GM18499 (cell line): Measurements from ENCODE around the gene KIAA1614.

Experiments used
- ATAC-seq: cut with Tn5 transposase; IDR thresholded peaks from one replicate; pipeline ENCODE4 v1.9.1; 2021; ENCODE audit warnings: moderate number of reproducible peaks; ENCODE audit not compliant: insufficient read depth, unreplicated experiment

The KIAA1614 gene

DNA sequence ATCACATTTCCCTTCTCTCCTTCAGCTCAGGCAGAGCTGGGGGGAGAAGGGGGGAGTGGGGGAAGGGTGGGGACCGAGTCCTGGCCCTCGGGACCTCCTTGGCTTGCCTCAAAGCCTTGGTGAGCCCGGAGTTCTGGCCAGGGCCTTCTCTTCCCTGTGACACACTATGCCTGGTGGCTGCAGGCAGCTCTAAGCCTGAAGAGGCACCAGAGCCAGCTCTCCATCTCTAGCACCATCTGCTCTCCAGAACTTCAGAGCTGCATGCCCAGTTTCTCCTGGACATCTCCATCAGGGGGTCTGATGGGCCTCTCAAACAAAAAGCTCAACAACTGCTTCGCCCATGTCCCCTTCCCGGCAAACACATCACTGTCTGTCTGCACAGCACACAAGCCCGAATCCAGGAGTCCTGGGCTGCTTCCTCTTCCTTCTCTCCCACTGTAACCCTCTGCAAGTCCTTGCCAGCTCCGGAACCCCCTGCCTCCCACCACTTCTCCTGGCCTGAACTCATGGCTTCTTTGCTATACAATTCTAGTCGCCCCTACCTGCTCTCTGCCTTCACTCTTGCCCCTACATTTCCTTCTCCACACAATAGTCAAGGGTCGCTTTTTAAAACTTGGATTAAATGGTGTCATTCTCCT is 26.5 kb downstream of the KIAA1614 start:
- ATAC-seq: no peak

DNA sequence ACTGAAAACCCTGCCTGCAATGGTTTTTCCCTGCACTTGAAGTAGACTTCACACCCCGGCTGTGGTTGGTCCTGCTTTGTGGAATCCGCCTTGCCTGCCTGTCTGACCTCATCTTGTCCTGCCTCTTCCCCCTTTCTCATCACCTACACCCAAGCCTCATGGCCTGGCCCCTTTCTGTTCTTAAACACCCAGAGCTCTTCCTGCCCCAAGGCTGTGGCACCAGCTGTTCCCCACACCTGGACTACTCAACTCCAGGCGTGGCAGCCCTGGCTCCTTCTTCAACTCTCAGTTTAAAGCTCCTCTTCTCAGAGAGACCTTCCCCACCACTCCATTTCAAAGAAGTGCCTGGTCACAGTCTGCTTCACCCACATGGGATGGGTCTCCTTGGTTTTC is 27.0 kb downstream of the KIAA1614 start:
- ATAC-seq: no peak

DNA sequence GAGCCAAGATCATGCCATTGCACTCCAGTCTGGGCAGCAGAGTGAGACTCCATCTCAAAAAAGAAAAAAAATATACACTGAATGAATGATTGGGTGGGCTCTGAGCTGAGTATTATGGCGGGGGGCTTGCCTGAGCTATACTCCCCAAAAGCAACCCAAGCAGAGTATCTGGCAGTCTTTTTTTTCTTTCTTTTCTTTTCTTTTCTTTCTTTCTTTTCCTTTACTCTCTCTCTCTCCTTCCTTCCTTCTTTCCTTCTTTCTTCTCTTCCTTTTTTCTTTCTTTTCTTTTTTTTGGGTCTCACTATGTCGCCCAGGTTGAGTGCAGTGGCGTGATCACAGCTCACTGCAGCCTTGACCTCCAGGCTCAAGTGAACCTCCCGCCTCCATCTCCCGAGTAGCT is 27.7 kb downstream of the KIAA1614 start:
- ATAC-seq: no peak

DNA sequence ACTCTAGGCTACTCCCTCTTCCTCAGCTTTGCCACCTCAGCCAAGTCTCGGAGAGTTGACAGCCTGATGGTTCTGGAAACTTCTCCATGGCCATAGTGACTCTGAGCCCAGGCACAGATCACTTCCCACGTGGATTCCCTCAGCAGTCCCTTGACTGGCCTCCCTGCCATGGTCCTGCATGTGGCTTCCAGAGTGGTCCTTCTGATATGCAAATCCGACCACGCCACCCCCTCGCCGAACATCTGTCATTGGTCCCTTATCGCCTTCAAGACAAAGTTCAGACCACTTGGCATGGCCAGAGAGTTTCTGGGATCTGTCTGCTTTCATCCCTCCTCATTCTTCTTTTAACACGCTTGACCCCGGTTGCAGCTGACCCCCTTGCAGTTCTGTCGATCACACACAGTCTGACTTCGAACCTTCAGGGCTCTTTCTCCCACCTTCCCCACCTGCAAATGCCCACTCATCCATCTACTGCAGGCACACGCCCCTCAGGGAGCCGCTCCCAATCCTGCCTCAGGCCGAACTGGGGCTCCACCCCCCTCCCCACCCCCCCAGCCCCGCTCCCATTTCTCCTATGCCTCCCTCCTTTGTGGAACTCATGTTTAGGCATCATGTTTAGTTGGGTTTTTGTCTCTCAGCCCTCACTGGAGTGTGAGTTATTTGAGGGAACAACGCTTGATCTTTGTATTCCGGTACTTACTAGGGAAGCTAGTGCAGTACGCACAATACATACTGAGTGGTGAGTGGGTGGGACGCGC is 29.0 kb downstream of the KIAA1614 start:
- ATAC-seq: no peak

DNA sequence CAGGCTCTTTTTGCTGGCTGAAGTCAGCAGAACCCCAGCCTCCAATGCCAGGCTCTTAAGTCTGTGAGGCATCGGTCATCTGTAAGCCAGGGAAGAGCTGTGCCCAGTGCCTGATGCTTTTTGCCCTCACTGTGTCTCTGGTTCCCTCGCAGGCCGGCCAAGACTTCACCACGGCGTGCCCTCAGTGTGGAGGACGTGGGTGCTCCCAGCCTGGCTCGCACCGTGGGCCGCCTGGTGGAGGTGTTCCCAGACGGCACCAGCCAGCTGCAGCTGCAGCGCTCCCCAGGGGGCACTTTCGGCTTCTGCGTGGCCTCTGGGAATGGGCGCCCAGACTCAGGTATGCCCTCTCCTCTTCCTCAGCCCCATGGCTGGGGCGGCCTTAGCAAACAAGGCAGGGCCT is 32.5 kb downstream of the KIAA1614 start:
- ATAC-seq: no peak

DNA sequence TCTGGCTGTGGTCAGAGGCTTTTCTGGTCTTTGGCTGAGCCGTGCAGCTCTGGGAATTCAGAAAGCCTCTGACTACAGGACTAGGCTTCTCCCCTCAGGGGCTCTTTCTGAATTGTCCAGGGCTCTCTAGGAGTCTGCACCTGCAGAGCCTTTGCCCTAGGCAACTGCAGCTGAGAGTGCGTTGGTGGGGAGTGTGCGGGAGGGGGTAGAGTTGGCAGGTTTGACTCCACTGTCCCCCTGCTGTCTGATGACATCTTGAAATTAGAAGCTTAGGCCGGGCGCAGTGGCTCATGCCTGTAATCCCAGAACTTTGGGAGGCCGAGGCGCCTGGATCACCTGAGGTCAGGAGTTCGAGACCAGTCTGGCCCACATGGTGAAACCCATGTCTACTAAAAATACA is 32.9 kb downstream of the KIAA1614 start:
- ATAC-seq: no peak

DNA sequence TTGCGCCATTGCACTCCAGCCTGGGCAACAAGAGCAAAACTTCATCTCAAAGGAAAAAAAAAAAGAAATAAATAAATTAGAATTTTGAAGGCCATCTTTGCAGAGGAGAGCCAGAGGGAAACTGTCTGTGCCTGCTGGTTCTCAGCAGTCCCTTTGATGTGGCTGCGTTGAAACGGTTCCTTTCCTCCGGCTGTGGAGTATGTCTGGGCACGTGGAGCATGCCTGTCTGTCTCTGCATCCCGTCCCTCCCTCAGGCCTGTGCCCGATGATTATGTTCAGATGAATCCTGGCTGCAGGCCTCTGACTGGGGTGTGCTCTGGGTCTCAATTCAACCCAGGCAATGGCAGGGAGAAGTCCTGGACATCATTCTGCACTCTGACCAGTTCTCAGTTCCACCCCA is 33.4 kb downstream of the KIAA1614 start:
- ATAC-seq: no peak

DNA sequence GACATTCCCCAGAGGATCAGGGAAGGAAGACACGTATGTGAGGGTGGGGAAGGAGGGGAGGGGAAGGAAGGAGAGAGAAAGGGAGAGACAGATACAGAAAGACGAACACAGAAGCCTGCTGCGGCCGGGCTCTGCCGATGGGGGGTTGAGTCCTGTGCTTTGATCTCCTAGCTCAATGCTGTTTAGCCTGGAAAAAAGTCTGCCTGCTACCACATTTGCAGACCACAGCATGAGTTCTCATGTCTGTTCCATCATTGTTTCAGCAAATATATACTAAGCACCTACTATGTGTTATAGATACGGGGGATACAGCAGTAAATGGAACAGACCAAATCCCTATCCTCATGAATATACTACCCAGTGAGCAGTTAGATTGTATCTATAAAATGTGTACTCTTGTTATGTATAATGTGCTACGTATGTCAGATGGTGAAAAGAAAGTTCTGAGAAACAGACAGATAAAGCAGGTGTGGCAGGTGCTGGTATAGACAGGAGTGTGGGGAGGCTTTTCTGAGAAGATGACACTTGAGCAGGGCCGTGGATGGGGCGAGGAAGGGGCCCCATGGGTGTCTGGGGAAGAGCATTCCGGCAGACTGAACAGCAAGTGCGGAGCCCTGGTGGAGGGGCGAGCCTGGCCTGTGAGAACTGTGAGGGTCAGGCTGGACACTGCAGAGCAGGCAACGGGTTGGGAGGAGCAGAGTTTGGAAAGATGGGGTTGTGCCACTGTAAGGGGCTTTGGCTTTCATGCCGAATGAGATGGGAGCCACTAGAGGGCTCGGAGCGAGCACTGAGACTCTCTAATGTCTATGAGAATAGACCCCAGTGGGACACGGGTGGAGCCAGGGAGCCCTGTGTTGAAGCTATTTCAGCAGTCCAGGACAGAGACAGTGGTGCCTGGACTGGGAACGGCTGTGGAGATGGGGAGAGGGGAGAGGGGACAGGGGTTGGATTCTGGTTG is 34.1 kb downstream of the KIAA1614 start:
- no peak for ATAC-seq

DNA sequence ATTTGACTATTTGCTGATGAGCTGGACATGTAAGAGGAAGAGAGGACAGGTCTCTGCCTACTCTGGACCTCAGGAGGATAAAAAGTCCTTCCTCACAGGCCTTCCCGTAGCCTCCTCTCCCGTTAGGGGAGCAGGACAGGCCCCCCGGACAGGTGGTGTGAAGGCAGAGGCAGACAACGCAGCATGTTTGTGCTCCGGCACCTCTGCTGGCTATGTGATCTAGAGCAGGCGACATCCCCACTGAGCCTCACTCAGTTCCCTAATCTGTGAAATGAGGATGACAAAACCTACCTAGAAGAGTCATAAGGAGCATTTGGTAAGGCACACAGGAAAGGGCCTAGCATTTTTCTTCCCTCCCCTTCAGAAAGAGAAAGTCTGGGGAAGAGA is 34.8 kb downstream of the KIAA1614 start:
- no peak for ATAC-seq

DNA sequence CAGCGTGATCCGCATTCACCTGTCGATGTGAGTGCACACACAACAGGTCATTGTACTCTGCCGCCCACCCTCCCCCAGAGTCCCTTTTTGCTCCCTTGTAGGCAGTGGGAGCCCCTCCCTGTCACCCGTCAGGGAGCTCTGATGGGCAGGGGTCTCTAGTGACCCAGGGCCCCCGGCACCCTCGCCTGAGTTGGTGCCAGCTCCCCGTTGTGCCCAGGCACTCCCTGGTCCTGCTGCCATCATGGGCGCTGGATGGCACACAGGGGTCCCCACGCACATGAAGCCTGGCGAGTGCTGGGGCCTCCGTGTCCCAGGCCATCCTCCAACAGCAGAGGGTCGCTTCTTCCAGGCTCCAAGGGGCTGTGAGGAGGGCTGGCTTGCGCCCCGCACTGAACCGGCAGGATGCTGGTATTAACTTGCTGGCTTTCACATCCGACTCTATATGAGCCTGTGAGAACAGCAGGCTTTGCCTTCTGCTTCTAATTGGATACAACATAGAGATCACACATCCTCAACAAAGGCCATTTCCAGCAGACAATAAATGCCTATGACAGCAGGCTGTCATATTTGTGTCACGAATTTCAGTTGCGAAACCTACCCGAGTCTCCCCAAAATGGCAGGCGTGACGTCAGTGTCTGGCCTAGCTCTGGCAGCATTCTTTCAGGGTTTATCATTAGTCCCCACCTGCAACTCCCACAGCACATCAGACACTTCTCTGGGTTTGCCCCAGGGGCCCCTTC is 35.4 kb downstream of the KIAA1614 start:
- no peak for ATAC-seq

DNA sequence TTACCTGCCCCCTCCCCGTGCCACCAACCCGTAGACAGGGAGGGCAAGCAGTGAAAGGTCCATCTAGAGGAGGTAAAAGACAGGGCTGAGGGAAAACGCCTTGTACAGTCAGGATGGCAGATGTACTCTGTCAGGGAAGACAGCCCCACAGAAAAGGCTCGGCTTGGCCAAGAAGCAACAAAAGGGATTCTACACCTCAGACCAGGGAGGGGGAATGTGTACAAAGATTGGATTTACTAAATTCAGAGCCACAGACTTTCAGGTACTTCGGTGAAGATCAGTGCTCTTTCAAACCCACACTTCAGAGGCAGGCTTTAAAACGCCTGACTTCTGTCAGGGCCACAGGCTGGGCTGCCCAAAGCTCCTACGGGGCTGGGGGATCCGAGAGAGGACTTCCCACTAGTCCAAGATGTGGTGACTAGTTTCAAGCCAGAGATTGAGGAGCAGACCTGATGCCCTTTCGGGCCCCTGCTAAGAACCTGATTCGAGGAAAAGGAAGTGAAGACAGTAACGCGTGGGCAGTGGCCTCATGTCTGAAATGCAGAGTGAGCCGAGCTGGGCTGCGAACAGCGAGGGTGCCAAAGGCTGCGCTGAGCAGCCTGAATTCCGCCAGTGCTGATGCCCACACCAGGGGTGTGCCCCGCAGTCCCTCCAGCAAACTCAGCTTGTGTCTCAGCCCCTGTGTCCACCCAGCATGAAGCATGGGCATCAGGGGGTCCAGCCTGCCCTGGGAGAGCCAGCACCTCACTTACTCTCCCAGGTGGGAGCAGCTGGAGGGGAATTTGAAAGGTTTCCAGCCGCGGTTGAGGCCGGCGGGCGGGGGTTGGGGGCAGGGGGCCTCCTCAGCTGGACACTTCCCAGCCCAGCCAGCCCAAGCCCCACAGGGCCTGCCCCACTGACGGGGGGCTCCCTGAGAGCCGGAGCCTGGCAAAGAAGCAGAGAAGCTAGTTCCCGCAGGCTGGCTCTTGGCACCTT is 36.2 kb downstream of the KIAA1614 start:
- ATAC-seq: no peak

DNA sequence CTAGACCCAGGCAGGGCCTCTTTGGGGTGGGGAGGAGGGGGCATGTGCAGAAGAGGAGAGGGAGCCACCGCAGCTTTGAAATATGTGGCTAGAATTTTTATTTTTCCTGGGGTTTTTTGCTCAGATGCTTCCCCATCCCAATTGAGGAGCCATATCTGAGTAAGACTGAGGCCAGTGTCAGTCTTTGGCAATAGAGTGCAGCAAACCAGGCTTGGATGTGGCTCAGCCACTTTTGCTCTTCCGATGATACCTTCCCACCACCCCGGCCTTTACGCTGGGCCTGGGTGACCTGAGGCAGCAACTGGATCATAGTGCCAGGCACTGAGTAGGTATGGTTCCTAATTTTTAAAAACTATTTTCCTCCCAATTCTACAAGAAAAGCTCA is 36.9 kb downstream of the KIAA1614 start:
- no peak for ATAC-seq

DNA sequence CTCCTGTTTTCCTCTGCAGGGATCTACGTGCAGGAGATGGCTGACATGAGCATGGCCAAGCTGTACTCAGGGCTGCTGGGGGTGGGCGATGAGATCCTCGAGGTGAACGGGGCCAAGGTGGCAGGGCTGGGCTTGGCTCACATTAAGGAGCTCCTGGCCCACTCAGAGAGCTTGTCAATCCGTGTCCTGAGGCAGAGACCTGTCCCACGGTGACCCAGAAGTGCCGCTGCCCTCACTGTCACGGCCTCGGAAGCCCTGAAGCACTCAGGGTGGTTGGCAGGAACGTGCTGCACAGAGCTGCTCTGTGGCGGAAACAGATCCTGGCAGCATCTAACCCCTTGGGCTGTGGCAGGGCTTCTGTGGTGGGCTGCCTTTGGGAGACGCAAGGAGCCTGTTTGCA is 37.6 kb downstream of the KIAA1614 start:
- ATAC-seq: no peak

DNA sequence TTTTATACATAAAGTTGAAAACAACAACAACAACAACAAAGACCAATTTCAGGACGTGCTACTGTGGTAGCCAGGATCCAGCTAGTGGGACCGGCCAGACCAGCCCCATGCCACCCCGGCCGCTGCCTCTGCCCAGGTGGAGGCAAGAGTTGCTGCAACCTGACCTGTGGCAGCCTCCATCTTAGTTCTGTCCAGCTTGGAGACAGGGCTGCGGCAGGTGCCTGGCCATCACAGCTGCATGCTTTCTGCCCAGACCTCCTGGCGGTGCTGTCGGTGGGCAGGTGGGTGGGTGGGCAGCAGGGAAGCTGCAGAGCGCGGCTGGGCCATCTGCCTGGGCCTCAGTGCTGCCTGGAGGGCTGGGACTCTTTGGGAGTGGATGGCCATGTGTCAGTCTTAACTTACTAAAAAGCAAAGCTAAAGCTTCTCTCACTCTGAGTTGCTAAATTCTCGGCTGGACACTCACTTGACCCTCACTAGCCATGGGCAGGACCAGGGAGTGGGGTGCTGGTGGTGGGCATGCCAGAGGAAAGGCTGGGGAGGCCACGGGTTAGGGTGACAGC is 38.6 kb downstream of the KIAA1614 start:
- ATAC-seq: no peak

DNA sequence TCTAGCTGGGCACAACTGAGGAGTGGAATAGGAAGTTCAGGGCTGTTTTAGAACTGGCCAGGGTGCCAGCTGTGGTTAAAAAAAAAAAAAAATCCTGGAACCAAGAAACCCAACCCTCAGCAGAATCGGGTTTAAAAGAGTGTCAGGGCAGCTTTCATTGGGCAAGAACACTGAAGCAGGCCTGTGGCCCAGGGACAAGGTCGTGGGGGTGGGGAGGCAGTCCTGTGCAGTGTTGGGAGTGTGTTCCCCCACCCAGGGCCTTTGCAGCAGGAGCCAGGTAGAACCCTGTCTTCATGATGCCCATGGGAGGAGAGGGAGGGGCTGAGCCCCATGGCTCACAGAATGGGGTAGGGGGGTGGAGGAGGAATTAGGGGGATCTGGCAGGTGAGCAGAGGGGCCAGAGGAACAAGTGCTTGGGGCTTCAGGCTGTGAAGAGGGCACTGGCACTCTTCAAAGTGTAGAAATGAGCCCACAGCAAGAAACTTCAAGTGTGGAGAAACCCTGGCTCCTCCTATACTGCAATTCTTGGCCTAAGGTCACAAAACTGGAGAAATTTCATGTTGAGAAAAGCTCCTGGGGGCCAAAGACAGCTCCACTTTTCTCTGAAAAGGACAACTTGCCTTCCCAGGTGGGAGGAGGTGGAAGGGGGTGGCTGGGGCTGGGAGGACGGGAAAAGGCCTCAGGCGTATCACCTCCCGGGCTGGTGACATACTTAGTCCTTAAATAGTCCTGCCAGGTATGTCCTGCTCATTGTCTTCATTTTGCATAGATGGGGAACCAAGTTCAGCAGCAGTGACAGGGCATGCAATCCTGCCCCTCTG is 39.3 kb downstream of the KIAA1614 start:
- ATAC-seq: no peak

DNA sequence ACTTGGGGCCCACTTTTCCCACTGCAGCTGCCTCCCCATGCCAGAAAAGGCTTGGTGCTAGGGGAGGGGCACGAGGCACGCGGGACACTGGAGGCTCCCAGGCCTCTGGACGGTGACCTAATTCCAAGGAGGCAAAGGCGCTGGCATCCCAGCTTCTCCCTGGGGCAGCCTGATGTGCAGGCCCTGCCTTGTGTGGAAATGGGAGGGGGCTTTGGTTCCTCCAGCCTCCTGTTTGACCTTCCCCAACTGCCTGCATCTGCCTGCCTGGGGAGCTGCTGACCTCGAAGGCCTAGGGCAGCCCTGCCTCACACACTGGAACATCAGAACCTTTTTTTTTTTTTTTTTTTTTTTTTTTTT is 39.9 kb downstream of the KIAA1614 start:
- no peak for ATAC-seq

DNA sequence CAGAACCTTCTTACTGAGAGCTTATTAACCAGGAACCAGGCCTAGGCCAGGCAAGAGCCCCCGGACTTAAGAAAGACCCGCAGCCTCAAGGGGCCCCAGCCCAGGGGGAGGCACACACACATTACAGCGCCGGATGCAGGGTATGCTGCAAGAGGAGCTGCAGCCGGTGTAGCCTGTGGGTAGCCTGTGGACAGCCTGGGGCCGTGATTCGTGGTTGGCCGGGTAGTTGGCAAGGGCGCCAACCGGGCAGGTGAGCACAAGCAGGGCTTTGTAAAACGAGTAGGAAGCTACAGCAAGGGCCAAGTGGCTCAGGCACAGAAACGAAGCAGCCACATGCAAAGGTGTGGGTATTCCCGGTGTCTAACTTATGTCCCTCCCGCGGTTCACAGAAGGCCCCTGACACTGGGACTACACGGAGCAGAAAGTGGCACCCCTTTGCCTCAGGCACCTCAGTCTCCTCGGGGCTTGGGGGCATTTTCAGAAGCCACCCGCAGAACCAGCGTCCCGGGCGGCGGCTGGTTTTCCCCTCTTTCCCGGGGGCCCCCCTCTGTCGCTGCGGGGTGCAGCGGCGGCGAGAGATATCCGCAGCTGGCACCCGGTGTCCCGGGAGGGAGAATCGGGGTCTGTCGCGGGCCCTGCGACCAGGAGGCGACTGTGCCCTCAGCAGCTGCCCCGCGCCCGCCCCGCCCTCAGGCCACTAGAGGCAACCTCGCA is 40.8 kb downstream of the KIAA1614 start:
- ATAC-seq: no peak
